ENCODE data around the gene DGKD. TPM values are rescaled to one million over a fixed set of nuclear protein-coding genes. Genes with fewer than 3 reads are reported as not detected.

Gene DGKD
- total and polyA plus RNA-seq, 2 donors (not counting 1 experiment from before 2014, with no cell fraction given): 224 to 396 TPM

- no peaks in the 10 kb centered on the region for H3K4me1 ChIP-seq (ENCODE audit: control insufficient read depth in 2 of 2, insufficient read depth in 2 of 2, low read length in 2 of 2)
- ATAC-seq (ENCODE audit: low read depth) (no peak), DNase-seq (no peak)
- no peaks in the 10 kb centered on the region for H3K9me3 Mint-ChIP-seq (ENCODE audit: insufficient read depth)
- H3K36me3 ChIP-seq (replicated peaks in 1 of 2; ENCODE audit: control extremely low read depth in 1 of 2, control insufficient read depth in 1 of 2, extremely low read depth in 1 of 2, insufficient read depth in 2 of 2, low read length in 1 of 2): peaks cover 6 to 27% of the 10 kb centered on the region in 2 experiments
- H3K9ac ChIP-seq (ENCODE audit: low read length): no peak overlapping the region
- H3K27ac ChIP-seq (ENCODE audit: low read length in 2 of 2): no peak overlapping the region
- POLR2A ChIA-PET: no interaction called here
- H3K27me3 ChIP-seq (replicated peaks in 1 of 4; ENCODE audit: control extremely low read depth in 1 of 4, control insufficient read depth in 3 of 4, insufficient read depth in 4 of 4, low read length in 3 of 4): no peaks in the 10 kb centered on the region
- no peak overlapping the region for H3K4me3 ChIP-seq (ENCODE audit: control extremely low read depth in 1 of 5, extremely low read depth in 1 of 5, insufficient read depth in 1 of 5, low read depth in 2 of 5, low read length in 4 of 5)
- H2AFZ ChIP-seq (ENCODE audit: insufficient read depth, low read depth, low read length, poor library complexity, severe bottlenecking): no peak overlapping the region
- peaks cover 2% of the 10 kb centered on the region for H3K4me1 Mint-ChIP-seq
- WGBS (ENCODE audit: insufficient coverage): 100% methylated on average over 4 of the region's 7 CpGs
- no peak overlapping the region for H3K4me2 ChIP-seq (replicated peaks; ENCODE audit: low read depth, low read length, poor library complexity, severe bottlenecking)
- CTCF ChIA-PET: no interaction called here
- H3K9me3 ChIP-seq (ENCODE audit: control extremely low read depth in 1 of 3, control insufficient read depth in 2 of 3, insufficient read depth in 1 of 3, low read length in 2 of 3): no peaks in the 10 kb centered on the region
- H3K27me3 Mint-ChIP-seq: no peaks in the 10 kb centered on the region
- no peak overlapping the region for H3K27ac Mint-ChIP-seq
- H3K79me2 ChIP-seq (ENCODE audit: control insufficient read depth, insufficient read depth, low read length): no peaks in the 10 kb centered on the region
- H3K4me3 Mint-ChIP-seq: no peak overlapping the region
- intact Hi-C loops (cut with micrococcal nuclease): no loop called here
- TF ChIP-seq EZH2 (IDR thresholded peaks at IDR 0.05; ENCODE audit: borderline replicate concordance, insufficient read depth, low read depth, low read length, poor library complexity, severe bottlenecking): no peak
- no peak for TF ChIP-seq CTCF (IDR thresholded peaks at IDR 0.05)
- H4K20me1 ChIP-seq (ENCODE audit: control insufficient read depth, insufficient read depth, low read length, poor library complexity, severe bottlenecking): no peaks in the 10 kb centered on the region
Measured at GRCh38 chr2:233490831-233491230, 136.5 kb downstream of the DGKD start.

GRCh38 chr2:233491326-233491725, 137.0 kb downstream of the DGKD start:
- TF ChIP-seq EZH2 (IDR thresholded peaks at IDR 0.05; ENCODE audit: borderline replicate concordance, insufficient read depth, low read depth, low read length, poor library complexity, severe bottlenecking): no peak
- no peak for TF ChIP-seq CTCF (IDR thresholded peaks at IDR 0.05)
- Mint-ChIP-seq H3K27ac (no peak overlapping the region), H3K4me3 (no peak overlapping the region), H3K4me1 (peaks cover 2% of the 10 kb centered on the region), H3K9me3 (ENCODE audit: insufficient read depth) (no peaks in the 10 kb centered on the region), H3K27me3 (no peaks in the 10 kb centered on the region)
- WGBS (ENCODE audit: insufficient coverage): no CpG with 5 or more reads among the region's 3 CpGs
- Histone ChIP-seq H3K79me2 (ENCODE audit: control insufficient read depth, insufficient read depth, low read length) (no peaks in the 10 kb centered on the region), H3K4me2 (replicated peaks; ENCODE audit: low read depth, low read length, poor library complexity, severe bottlenecking) (no peak overlapping the region), H3K27ac (ENCODE audit: low read length in 2 of 2) (no peak overlapping the region), H3K27me3 (replicated peaks in 1 of 4; ENCODE audit: control extremely low read depth in 1 of 4, control insufficient read depth in 3 of 4, insufficient read depth in 4 of 4, low read length in 3 of 4) (no peaks in the 10 kb centered on the region), H3K9me3 (ENCODE audit: control extremely low read depth in 1 of 3, control insufficient read depth in 2 of 3, insufficient read depth in 1 of 3, low read length in 2 of 3) (no peaks in the 10 kb centered on the region), H3K36me3 (replicated peaks in 1 of 2; ENCODE audit: control extremely low read depth in 1 of 2, control insufficient read depth in 1 of 2, extremely low read depth in 1 of 2, insufficient read depth in 2 of 2, low read length in 1 of 2) (peaks cover 6 to 27% of the 10 kb centered on the region in 2 experiments), H3K4me1 (ENCODE audit: control insufficient read depth in 2 of 2, insufficient read depth in 2 of 2, low read length in 2 of 2) (no peaks in the 10 kb centered on the region), H3K4me3 (ENCODE audit: control extremely low read depth in 1 of 5, extremely low read depth in 1 of 5, insufficient read depth in 1 of 5, low read depth in 2 of 5, low read length in 4 of 5) (no peak overlapping the region), H3K9ac (ENCODE audit: low read length) (no peak overlapping the region), H4K20me1 (ENCODE audit: control insufficient read depth, insufficient read depth, low read length, poor library complexity, severe bottlenecking) (no peaks in the 10 kb centered on the region), H2AFZ (ENCODE audit: insufficient read depth, low read depth, low read length, poor library complexity, severe bottlenecking) (no peak overlapping the region)
- intact Hi-C loops (cut with micrococcal nuclease): no loop called here
- ATAC-seq (ENCODE audit: low read depth): no peak
- POLR2A ChIA-PET: no interaction called here
- DNase-seq: no peak
- CTCF ChIA-PET: no interaction called here
